Jurkat, Clone E6-1 (cell line): ENCODE measurements around the gene KDM3B.

Experiments
- DNase-seq: peaks from one replicate; pipeline ENCODE4 v3.0.0-alpha.2; 2011; ENCODE audit warnings: low read depth, low spot score
- H3K4me3 ChIP-seq: 2 replicates; pipeline ENCODE4 v1.5.1; 2011; ENCODE audit warnings: mild to moderate bottlenecking, low read length, control low read depth, moderate library complexity

KDM3B gene

GRCh38 chr5:138476918-138477317, 124.4 kb downstream of the KDM3B start:
- H3K4me3 ChIP-seq: no peak overlapping the region
- no peak for DNase-seq

GRCh38 chr5:138482638-138483037, 130.2 kb downstream of the KDM3B start:
- no peak overlapping the region for H3K4me3 ChIP-seq
- no peak for DNase-seq
